Suprapubic skin (tissue), 4 donors: ENCODE results near the gene ACER2. TPM values are rescaled to one million over a fixed set of nuclear protein-coding genes. Genes with fewer than 3 reads are reported as not detected.
A peak's percentile ranks its signal among the peaks of the same experiment; 100 is the strongest.
"Not testable (repeated sequence)": the region's sequence is repeated elsewhere in the genome, so short reads cannot be mapped to it uniquely, and the experiment has no call there.

ENCODE experiments used
- DNase-seq, 2 donors: peaks; one replicate each; pipeline ENCODE4 v3.0.0-alpha.2; 2019; ENCODE audit warnings: low spot score in 2 of 2
- H3K27ac ChIP-seq: fragments of 200-600 bp; sonication (generic); one replicate; pipeline ENCODE4 v1.5.1; 2019
- H3K27me3 ChIP-seq: fragments of 200-600 bp; sonication (generic); one replicate; pipeline ENCODE4 v1.5.1; 2019
- H3K36me3 ChIP-seq: fragments of 200-600 bp; sonication (generic); one replicate; pipeline ENCODE4 v1.5.1; 2019
- H3K4me1 ChIP-seq: fragments of 200-600 bp; sonication (generic); one replicate; pipeline ENCODE4 v1.5.1; 2019
- H3K4me3 ChIP-seq: fragments of 200-600 bp; sonication (generic); one replicate; pipeline ENCODE4 v1.5.1; 2019; ENCODE audit warnings: mild to moderate bottlenecking
- H3K9me3 ChIP-seq: fragments of 200-600 bp; sonication (generic); one replicate; pipeline ENCODE4 v1.5.1; 2019
- CTCF ChIP-seq, 2 donors: fragments of 200-600 bp in 1 of 2; fragments of 450-650 bp in 1 of 2; sonication (generic) in 1 of 2; IDR thresholded peaks; one replicate each; pipeline ENCODE4 v1.5.1; 2016 to 2019; ENCODE audit warnings: antibody characterized with exemption in 2 of 2, mild to moderate bottlenecking in 1 of 2, moderate library complexity in 1 of 2
- EP300 ChIP-seq: sonication (generic); formaldehyde crosslinking; IDR thresholded peaks from one replicate; pipeline ENCODE4 v1.6.1; 2017; ENCODE audit warnings: antibody characterized with exemption
- POLR2A ChIP-seq, 2 donors: fragments of 450-650 bp; IDR thresholded peaks; one replicate each; pipeline ENCODE4 v1.6.1; 2017; ENCODE audit warnings: antibody characterized with exemption in 2 of 2, mild to moderate bottlenecking in 2 of 2, moderate library complexity in 2 of 2
- POLR2AphosphoS5 ChIP-seq, 3 donors: sonication (generic); formaldehyde crosslinking; IDR thresholded peaks; one replicate each; pipeline ENCODE4 v1.6.1; 2017; ENCODE audit warnings: antibody characterized with exemption in 3 of 3
- WGBS: methylation state at CpG from one replicate; pipeline ENCODE4 v1.1.5; 2018; 5-methylcytosine and 5-hydroxymethylcytosine counted together
- total RNA-seq, 4 donors: library from RNA; depleted of rRNA; stranded (reverse); fragments of >200 nt; gene quantifications; one replicate each; pipeline ENCODE4 v1.1.0, GENCODE V29; 2016

ACER2 gene
- total RNA-seq, 4 donors from 2014 or later = 12.1 to 18.8 (median 14.8) TPM

GRCh38 chr9:19380826-19381075 lies 28.1 kb upstream of the ACER2 start:
- peaks cover 22% of the 10 kb centered on the region for H3K36me3 ChIP-seq
- no peak for TF ChIP-seq CTCF (IDR thresholded peaks at IDR 0.05)
- no peak for TF ChIP-seq EP300
- TF ChIP-seq POLR2A (IDR thresholded peaks at IDR 0.05) = no peak
- TF ChIP-seq POLR2AphosphoS5 (IDR thresholded peaks at IDR 0.05) = no peak
- DNase-seq = no peak
- H3K4me1 ChIP-seq = peaks cover 29% of the 10 kb centered on the region
- H3K9me3 ChIP-seq = no peaks in the 10 kb centered on the region
- peak overlapping the region; percentile 87 for H3K4me3 ChIP-seq
- WGBS = 45% methylated on average over 6 of the region's 6 CpGs
- no peaks in the 10 kb centered on the region for H3K27me3 ChIP-seq
- peak overlapping the region; percentile 94 for H3K27ac ChIP-seq

GRCh38 chr9:19381656-19382055 lies 27.2 kb upstream of the ACER2 start:
- WGBS = 94% methylated on average over 2 of the region's 2 CpGs
- Histone ChIP-seq H3K36me3 (peaks cover 13% of the 10 kb centered on the region), H3K4me3 (no peak overlapping the region), H3K27me3 (no peaks in the 10 kb centered on the region), H3K9me3 (no peaks in the 10 kb centered on the region), H3K27ac (no peak overlapping the region), H3K4me1 (peaks cover 29% of the 10 kb centered on the region)
- no peak for DNase-seq
- TF ChIP-seq POLR2A (IDR thresholded peaks at IDR 0.05) = no peak
- TF ChIP-seq EP300 = no peak
- no peak for TF ChIP-seq CTCF (IDR thresholded peaks at IDR 0.05)
- no peak for TF ChIP-seq POLR2AphosphoS5 (IDR thresholded peaks at IDR 0.05)

- H3K4me3 ChIP-seq, H3K27ac ChIP-seq, H3K9me3 ChIP-seq, DNase-seq, H3K4me1 ChIP-seq, H3K27me3 ChIP-seq, H3K36me3 ChIP-seq: not testable (repeated sequence)
- 98% methylated on average over 14 of the region's 14 CpGs for WGBS
Measured at GRCh38 chr9:19385212-19385611, 23.6 kb upstream of the ACER2 start.

GRCh38 chr9:19385786-19386501 lies 22.9 kb upstream of the ACER2 start:
- DNase-seq = no peak
- H3K27me3 ChIP-seq = no peaks in the 10 kb centered on the region
- H3K4me1 ChIP-seq = no peaks in the 10 kb centered on the region
- H3K4me3 ChIP-seq = no peak overlapping the region
- H3K27ac ChIP-seq = no peak overlapping the region
- WGBS = 94% methylated on average over 6 of the region's 6 CpGs
- H3K36me3 ChIP-seq = no peaks in the 10 kb centered on the region
- H3K9me3 ChIP-seq = no peaks in the 10 kb centered on the region
- no peak for TF ChIP-seq EP300
- no peak for TF ChIP-seq POLR2A (IDR thresholded peaks at IDR 0.05)
- TF ChIP-seq POLR2AphosphoS5 (IDR thresholded peaks at IDR 0.05) = no peak
- no peak for TF ChIP-seq CTCF (IDR thresholded peaks at IDR 0.05)

GRCh38 chr9:19386502-19387044 lies 22.2 kb upstream of the ACER2 start:
- Histone ChIP-seq H3K36me3 (no peaks in the 10 kb centered on the region), H3K27ac (no peak overlapping the region), H3K4me1 (no peaks in the 10 kb centered on the region), H3K4me3 (no peak overlapping the region), H3K9me3 (no peaks in the 10 kb centered on the region), H3K27me3 (no peaks in the 10 kb centered on the region)
- WGBS = 66% methylated on average over 2 of the region's 2 CpGs
- TF ChIP-seq POLR2A (IDR thresholded peaks at IDR 0.05) (no peak), CTCF (IDR thresholded peaks at IDR 0.05) (no peak), POLR2AphosphoS5 (IDR thresholded peaks at IDR 0.05) (no peak), EP300 (no peak)
- DNase-seq = no peak

- Histone ChIP-seq H3K27ac (no peak overlapping the region), H3K36me3 (no peaks in the 10 kb centered on the region), H3K4me3 (no peak overlapping the region), H3K4me1 (no peaks in the 10 kb centered on the region), H3K9me3 (no peaks in the 10 kb centered on the region), H3K27me3 (no peaks in the 10 kb centered on the region)
- no peak for DNase-seq
- no peak for TF ChIP-seq CTCF (IDR thresholded peaks at IDR 0.05)
- no peak for TF ChIP-seq POLR2A (IDR thresholded peaks at IDR 0.05)
- TF ChIP-seq POLR2AphosphoS5 (IDR thresholded peaks at IDR 0.05) = no peak
- TF ChIP-seq EP300 = no peak
- 49% methylated on average over 2 of the region's 2 CpGs for WGBS
Measured at GRCh38 chr9:19387317-19387716, 21.5 kb upstream of the ACER2 start.

- not testable (repeated sequence) for H3K4me3 ChIP-seq, DNase-seq, H3K27me3 ChIP-seq, H3K4me1 ChIP-seq, H3K27ac ChIP-seq, H3K36me3 ChIP-seq, H3K9me3 ChIP-seq
- WGBS = 97% methylated on average over 4 of the region's 4 CpGs
Measured at GRCh38 chr9:19389539-19389938, 19.3 kb upstream of the ACER2 start.
